Fibroblast of the conjunctiva (primary cell): Measurements from ENCODE around the gene POLD1.
A peak's percentile ranks its signal among the peaks of the same experiment; 100 is the strongest.
"Not testable (repeated sequence)": the region's sequence is repeated elsewhere in the genome, so short reads cannot be mapped to it uniquely, and the experiment has no call there.

Source experiments
- DNase-seq: peaks from one replicate; pipeline ENCODE4 v3.0.0-alpha.2; 2010; ENCODE audit warnings: low read depth

POLD1 gene

GRCh38 chr19:50435627-50436026 is 51.5 kb downstream of the POLD1 start:
- DNase-seq: no peak

GRCh38 chr19:50437862-50438449 is 53.8 kb downstream of the POLD1 start:
- DNase-seq: no peak

- not testable (repeated sequence) for DNase-seq
Measured at GRCh38 chr19:50439130-50439529, 55.0 kb downstream of the POLD1 start.

- DNase-seq: no peak
Measured at GRCh38 chr19:50444059-50444458, 59.9 kb downstream of the POLD1 start.

GRCh38 chr19:50447053-50447452 is 62.9 kb downstream of the POLD1 start:
- DNase-seq: no peak

DNA sequence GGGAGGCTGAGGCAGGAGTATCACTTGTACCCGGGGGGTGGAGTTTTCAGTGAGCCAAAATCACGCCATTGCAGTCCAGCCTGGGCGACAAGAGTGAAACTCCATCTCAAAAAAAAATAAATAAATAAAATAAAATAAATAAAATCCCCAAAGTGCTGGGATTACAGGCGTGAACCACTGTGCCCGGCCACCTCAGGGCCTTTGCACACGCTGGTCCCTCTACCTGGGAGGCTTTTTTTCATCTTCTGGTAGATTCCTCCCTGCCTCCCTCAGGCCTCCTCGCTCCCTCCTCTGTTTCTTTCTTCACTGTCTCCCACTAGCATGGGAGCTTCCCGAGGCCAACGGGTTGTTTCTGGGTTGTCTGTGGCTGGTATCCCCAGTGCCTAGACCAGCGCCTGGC is 63.6 kb downstream of the POLD1 start:
- DNase-seq: no peak

DNA sequence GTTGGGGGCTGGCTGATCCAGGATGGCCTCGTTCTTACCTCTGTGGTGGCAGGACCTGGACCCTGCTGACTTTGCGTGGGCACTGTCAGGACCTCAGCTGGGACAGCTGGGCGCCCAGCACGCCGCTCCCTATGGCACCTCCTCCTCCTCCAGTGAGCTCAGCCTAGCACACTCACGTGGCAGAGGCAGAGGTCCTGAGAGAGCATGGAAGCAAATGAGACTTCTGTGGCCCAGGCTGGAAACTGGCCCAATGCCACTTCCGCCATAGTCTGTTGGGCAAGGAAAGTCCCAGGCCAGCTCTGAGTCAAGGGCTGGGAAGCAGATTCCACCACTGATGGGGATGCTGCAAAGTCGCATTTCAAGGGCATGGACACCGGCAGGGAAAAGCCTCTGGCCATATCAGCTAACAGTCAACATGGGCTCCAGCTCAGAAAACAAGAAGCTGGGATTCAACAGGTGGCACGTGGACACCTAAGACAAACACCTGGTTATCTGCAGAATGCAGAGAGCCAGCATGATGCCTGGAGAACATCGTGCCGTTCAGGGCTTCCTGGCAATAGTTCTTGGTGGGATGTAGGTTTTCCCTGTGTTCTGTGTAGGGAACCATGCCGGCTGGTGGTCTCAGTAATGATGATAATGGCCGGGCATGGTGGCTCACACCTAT is 65.2 kb downstream of the POLD1 start:
- DNase-seq: no peak

DNA sequence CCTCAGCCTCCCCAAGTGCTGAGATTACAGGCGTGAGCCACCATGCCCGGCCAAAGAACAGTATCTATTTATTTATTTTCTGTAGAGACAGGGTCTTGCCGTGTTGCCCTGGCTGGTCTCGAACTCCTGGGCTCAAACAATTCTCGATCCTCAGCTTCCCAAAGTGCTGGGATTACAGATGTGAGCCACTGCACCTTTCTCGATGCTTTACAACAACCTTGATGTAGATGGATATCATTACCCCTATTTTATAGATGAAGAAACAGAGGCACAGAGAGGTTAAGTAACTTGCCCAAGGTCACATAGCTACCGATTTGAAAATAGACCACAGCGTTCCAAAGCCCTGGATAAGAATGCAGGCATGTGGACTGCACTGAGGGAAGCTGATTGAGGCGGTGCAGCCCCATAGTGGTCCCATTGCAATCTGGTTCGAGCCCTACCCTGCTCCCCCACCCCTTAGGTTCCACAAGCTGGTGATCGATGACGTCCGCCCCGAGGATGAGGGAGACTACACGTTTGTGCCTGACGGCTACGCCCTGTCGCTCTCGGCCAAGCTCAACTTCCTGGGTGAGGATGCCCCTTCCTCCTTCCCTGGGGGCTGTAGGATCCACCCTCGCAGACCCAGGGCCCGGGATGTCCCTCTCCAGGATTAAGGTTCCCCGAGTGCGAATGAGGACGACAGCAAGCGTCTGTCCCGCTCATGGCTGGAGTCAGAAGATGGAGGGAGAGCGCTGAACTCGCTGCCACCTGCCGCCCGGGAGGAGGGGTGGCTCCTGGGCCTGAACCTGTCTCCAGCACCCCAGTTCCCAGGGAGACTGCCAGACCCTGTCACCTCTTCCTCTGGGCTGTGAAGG is 66.4 kb downstream of the POLD1 start:
- DNase-seq: no peak

GRCh38 chr19:50451223-50451534 is 67.0 kb downstream of the POLD1 start:
- no peak for DNase-seq

- DNase-seq: no peak
Measured at GRCh38 chr19:50453243-50453642, 69.1 kb downstream of the POLD1 start.

DNA sequence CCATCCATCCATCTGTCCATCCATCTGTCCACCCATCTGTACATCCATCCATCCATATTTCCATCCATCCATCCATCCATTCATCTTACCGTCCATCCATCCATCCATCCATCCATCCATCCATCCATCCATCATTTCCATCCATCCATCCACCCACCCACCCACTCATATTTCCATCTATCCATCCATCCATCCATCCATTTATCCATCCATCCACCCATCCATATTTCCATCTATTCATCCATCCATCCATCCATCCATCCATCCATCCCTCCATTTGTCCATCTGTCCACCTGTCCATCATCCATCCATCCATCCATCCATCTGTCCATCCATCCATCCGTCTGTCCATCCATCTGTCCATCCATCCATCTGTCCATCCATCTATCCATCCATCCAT is 71.8 kb downstream of the POLD1 start:
- DNase-seq: no peak

DNA sequence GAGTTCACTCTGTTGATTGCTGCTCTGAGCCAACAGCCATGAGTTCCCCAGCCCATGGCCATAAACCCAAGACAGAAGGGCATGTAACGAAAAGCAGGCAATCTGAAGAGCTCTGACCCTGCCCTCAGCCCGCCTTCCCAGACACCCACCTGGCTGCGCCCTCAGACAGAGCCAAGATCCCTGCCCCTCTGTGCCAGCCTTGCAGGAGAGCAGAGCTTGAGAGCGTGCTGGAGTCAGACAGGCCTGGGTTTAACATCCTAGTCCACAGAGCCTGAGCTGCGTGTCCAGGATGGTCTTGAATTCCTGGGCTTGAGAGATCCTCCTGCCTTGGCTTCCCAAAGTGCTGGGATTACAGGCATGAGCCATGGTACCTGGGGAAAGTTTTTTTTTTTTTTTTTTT is 73.2 kb downstream of the POLD1 start:
- no peak for DNase-seq

GRCh38 chr19:50458396-50459066 is 74.4 kb downstream of the POLD1 start:
- no peak for DNase-seq

GRCh38 chr19:50459067-50459456 is 74.9 kb downstream of the POLD1 start:
- DNase-seq: no peak

DNA sequence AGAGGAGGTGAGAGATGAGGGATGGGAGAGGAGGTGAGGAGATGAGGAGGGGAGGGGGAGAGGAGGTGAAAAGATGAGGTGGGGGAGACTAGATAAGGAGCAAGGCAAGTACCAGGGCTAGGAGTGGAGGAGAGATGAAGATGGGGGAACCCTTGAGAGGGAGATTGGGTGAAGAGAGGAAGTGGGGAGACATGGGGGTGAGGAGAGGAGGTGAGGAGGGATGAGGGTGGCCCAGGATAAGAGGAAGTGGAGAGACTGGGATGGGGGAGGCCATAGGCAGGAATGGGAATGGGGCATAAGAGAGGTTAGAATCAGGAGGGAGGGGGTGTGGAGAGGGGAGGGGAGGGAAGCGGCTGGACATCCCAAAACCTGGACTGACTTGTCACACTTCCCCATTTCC is 75.5 kb downstream of the POLD1 start:
- no peak for DNase-seq

GRCh38 chr19:50460161-50460765 is 76.1 kb downstream of the POLD1 start:
- DNase-seq: no peak

DNA sequence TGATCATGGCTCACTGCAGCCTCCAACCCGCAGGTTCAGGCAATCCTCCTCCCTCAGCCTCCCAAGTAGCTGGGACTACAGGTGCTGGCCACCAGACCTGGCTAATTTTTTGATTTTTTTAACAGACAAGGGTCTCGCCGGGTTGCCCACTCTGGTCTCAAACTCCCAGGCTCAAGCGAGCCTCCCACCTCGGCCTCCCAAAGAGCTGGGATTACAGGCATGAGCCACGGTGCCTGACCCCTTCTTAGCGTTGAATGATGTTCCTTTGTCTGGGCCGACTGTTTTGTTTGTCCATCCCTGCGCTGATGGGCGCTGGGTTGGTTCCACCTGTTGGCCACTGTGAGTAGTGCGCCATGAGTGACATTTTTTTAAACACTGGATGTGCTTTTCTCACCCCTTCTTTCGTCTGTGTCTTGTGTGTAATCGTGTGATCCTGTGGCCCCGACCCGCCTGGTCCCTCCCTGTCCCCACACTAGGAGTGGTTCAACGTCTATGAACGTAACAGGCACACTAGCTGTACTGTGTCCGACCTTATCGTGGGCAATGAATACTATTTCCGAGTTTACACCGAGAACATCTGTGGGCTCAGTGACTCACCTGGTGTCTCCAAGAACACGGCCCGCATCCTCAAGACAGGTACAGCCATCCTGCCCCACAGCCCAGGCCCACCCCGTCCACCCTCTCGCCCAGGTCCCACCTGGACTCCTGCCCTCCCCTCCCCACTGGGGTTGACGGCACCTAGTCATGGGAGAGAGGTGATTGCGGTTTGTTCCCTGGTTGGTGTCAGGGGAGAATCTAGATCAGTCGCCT is 77.1 kb downstream of the POLD1 start:
- DNase-seq: peak; percentile 44

- DNase-seq: no peak
Measured at GRCh38 chr19:50462970-50463369, 78.8 kb downstream of the POLD1 start.

- DNase-seq: no peak
Measured at GRCh38 chr19:50464348-50464747, 80.2 kb downstream of the POLD1 start.

DNA sequence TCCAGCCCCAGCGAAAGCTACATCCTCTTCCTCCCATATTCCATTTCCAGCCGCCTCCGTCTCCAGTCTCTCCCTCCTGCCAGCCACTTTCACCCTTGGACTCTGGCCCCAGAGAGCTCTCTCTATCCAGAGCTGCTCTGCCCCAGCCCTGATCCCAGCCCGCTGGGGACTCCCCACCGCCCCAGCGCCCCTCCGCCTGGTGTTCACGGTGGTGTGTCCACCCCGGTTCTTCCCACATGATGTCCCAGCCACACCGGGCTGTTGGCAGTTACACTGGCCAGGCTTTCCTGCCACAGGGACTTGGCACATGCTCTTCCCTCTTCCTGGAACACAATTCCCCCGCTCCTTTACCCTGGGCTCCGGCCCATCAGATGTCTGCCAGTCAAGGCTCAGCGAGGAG is 80.9 kb downstream of the POLD1 start:
- DNase-seq: no peak

DNA sequence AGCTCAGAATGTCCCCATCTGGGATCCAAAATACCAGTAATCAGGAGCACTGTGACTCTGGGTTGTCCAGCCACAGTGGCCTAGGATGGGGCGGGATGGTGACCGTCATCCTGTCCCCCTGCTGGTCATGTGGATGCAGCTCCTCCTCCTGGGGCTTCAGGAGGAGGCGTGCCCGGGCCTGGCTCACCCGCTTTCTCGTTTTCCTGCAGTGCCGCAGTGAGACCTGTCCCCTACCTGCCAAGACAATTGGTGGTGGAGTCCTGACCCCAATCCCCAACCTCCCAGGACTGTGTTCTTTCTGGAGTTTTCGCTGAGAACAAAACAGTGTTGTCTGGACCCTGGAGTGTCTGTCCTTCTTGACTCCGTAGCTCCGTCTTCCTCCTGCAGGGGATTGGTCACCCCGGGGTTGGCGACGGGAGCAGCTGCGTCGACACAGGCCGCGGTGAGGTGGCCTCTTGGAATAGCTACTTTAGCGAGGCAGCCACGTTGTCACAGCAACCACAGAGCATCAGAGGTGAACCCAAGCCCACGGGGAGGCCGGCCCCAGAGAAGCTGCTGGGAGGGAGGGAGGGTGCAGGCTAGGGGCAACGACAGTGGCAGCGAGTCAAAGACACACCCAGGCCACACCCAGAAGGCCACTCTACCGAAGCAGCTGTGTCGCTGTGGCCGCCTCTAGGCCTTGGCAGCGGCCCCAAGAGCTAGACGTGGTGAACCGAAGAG is 82.0 kb downstream of the POLD1 start:
- DNase-seq: no peak
